NCI-H226 (cell line): ENCODE data around the gene MAN1A1.
"Not testable (repeated sequence)": the region's sequence is repeated elsewhere in the genome, so short reads cannot be mapped to it uniquely, and the experiment has no call there.

Experiments used
- DNase-seq: peaks from one replicate; pipeline ENCODE4 v3.0.0-alpha.2; 2015

The MAN1A1 gene

DNA sequence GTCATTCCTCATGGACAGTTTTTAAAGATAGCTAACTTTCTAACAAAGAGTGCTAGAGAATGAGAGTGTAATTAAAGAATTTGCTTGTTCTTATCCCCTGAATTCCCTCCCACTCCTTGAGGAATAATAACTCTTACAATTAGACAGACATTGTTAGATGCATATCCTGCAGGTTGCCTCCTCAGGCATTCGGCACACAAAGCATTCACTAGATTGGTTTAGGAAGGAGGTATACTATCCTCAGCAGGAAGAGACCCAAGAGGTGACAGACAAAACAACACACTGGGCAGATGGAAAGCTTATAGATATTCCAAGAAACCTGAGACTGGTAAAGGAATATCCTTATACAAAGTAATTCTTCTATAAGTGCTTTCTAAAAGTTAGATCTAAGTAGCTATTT lies 162.0 kb downstream of the MAN1A1 start:
- DNase-seq = no peak

- DNase-seq = no peak
These were observed 163.1 kb downstream of the MAN1A1 start for GRCh38 chr6:119186490-119186889.

- no peak for DNase-seq
These were observed 165.4 kb downstream of the MAN1A1 start for GRCh38 chr6:119184008-119184648.

GRCh38 chr6:119183457-119183856 lies 166.1 kb downstream of the MAN1A1 start:
- no peak for DNase-seq

DNA sequence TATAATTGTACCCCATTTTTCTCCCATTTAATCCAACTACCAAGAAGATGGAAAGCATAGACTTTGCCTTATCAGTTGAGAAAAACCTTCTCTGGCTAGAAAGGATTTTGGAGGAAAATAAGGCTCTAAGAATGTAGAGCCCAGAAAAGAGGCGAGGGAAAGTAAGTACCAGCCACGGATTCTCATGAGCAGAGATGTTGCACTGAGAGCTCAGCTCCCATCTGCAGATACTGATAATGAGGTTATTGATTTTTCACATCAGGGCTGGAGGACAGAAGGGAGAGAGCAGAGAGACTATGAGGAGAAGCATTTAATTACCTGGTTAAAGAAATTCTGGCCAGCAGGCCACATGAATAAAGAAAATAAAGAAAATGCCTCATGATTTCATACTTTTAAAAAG lies 166.7 kb downstream of the MAN1A1 start:
- no peak for DNase-seq

DNA sequence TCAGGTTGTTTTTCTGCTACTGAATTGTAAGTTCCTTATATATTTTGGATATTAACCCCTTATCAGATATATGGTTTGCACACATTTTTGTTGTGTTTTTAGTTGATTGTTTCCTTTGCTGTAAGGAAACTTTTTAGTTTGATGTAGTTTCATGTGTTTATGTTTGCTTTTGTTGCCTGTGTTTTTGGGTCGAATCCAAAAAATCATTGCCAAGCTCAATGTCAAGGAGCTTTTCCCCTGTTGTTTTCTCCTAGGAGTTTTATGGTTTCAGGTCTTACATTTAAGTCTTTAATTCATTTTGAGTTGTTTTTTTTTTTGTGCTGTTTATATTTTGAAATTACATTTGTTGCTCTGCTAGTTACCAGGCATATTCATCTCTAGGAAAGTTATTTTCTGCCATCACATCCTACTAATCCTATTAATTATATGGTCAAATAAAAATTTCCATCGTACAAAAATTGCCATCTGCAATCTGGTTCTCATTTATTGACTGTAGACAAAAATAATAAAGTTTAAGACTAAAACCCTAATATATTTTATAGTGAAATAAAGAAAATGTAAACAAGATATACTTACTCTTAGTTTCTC lies 167.3 kb downstream of the MAN1A1 start:
- DNase-seq = no peak

DNA sequence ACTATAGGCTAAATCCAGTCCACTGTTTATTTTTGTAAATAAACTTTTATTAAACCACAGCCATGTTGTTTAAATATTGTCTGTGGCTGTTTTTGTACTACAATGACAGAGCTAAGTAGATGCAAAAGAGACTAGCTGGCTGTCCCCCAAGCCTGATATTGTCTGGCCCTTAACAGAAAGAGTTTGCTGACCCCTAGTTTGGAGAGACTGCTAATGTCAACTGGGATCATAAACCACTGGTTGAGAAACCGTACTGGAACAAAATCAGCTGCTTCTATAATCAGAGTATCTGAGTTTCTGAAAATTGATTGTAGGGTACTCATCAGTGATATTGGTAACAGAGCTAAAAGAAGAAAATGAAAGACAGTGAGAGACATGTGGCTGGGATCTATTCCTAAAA lies 168.5 kb downstream of the MAN1A1 start:
- DNase-seq = no peak

GRCh38 chr6:119179842-119180241 lies 169.7 kb downstream of the MAN1A1 start:
- DNase-seq = no peak

- no peak for DNase-seq
These were observed 170.5 kb downstream of the MAN1A1 start for GRCh38 chr6:119179062-119179461.

GRCh38 chr6:119176445-119176844 lies 173.1 kb downstream of the MAN1A1 start:
- no peak for DNase-seq

DNA sequence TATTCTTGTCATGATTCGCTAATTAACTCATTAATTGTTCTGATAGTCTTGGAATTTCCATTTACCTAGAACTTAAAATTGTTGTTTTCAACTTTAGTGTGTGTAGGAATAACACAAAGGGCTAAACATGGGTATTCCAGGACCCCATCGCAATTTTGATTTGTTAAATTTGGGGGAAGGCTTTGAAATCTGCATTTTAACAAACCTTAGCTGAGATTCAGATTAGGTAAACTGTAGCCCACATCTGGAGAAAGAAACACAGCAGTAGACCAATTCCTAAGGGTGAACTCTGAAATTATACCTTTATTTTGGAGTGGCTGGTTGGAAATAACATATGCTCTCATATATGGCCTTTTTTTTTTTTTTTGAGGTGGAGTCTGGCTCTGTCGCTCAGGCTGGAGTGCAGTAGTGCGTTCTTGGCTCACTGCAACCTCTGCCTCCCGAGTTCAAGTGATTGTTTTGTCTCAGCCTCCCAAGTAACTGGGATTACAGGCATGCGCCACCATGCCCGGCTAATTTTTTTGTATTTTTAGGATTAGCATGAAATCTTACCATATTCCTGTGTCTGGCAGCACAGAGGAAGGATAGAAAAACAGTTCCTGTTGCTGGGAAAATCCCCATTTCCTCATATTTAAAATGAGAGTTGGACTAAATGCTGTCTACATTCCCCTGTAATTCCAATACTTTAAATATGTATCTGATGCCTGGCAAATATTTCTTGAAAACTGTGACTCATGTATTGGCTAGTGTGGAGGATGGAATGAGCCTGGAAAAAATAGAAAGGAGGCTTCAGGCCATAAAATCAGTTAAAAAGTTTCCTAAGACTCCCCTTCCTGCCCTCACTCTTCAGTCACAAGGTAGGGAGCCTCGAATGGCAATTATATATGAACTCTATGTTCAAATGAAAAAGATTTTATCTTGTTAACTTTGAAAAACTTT lies 174.4 kb downstream of the MAN1A1 start:
- peak; percentile 8 for DNase-seq

- DNase-seq = no peak
These were observed 175.5 kb downstream of the MAN1A1 start for GRCh38 chr6:119174085-119174445.

DNA sequence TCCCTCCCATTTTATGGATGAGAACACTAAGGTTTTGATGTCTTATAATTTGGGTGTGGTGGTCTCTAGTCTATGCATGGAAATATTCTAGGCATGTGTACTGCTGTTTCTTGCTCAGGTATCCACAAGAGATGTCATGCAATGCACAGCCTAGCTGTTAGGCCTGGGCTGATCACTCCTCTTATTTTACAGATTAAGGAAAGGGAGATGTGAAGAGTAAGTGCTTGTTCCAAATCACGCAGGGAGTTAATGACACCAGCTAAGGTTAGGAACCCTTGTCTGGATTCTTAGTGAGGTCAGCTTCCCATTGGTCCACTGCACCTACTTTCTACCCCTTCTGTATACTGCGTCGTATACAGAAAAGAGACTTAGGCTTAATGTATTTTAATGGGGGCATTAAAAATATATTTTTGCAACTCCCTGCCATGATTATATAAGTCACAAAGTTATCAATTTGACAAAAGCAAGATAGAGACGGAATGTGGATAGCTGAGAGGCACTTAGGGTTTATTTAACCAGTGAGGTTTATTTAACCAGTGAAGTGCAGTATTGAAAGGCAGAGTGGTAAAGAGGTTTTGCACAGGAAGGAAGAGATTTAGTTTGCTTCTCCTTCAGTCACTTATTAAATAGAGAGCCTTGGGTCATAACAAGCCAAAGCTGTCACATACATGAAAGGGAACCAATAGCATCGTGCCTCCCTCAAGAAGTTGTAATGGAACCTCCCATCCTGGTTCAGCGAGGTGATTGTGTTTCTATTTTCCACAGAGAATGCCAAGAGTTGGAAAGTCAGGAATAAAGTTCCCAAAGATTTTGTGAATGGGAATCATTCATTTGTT lies 176.1 kb downstream of the MAN1A1 start:
- DNase-seq = no peak

DNA sequence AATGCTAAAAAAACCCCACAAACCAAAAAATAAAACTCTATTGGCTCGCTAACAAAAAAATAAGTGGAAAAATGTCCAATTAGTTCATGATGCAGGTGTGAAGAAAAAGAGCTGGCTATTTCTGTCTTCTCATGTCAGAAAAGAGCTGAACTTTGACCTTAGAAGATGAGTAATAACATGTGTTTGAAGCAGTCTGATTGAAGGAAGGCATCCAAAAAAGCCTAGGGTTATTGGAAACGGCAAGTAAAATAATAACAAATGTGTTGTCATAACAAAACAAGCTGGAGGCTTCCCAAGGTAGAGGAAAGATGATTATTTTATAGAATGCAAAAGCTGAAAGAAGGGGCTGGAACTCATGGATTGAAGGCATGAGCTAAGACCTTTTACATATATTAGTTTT lies 176.7 kb downstream of the MAN1A1 start:
- no peak for DNase-seq

DNA sequence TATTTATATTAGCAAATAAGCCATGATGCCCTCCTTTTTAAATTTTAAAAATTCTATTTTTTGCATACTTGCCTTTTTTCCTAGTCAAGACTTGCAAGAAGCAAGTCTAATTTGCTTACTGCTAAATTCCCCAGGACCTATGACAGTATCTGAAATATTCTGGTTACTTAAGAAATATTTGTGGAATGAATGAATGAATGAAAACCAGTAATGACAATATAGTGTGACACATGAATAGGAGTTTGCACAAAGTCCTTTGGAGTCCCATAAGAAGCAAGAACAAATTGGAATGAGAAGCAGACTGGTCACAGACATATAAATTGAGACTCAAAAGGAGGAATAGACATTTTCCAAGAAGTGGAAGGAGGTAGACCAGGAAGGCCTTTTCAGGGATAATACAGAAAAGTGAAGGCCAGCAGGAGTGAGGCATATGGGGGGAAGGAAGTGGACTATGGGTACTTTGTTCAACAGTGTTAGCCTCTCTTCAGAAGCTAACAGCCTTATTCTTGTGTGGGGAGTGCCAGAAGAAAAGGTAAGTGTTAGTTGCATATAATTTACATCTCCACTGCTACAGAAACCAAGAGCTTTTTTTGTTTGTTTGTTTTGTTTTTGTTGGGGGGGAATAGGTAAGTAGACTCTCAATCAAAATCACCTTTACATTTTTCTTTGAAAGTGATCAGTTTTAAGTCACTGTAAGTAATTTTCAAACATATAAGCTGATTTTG lies 177.5 kb downstream of the MAN1A1 start:
- DNase-seq = no peak

DNA sequence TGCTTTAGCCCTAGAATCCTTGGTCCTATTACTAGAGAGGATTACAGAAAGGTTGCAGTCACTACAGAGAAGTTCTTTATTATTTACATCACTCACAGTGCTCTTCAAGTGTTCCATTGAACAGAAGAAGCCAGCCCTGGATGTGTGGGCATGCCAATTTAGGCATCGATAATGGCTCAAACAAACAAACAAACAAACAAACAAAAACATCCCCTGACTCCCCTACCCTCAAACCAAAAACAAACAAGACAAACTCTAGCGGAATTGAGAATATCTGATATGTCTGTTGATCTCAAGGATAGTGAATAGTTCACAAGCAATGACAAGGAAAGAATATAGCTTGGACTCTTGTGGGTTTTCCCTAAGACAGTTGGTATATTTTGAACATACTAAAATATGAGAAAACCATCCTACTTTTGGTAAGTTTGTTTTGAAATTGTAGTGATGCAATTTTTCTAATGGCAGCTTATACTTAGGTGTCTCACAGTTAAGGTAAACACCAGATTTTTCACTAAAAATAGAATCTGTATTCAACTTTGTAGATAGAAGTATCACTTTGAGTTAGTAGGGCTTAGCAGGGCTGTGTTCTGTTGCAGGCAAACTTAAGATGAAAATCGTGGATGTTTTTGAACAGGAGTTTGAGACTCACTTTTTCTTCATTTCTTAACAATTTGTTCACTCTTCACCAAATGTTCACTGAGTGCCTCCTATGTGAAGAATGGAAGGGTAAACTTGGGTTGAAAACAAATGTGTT lies 178.3 kb downstream of the MAN1A1 start:
- DNase-seq = no peak

GRCh38 chr6:119170447-119171087 lies 179.0 kb downstream of the MAN1A1 start:
- DNase-seq = peak; percentile 33

DNA sequence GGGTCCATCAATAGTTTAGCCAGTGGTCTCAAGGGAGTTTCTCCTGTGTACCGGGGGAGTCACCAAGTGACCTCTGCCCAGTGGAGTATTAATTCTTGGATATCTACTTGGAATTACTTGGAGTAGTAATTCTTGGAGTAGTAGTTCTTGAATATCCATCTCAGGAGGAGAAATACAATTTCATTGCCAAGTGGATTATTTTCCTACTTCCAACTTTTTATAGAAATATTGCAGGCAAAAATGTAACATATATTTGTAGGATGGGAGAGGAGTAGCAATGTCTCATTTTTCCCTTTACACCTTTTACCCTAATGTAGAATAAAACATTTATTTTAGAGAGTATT lies 179.5 kb downstream of the MAN1A1 start:
- no peak for DNase-seq

GRCh38 chr6:119169355-119169754 lies 180.2 kb downstream of the MAN1A1 start:
- not testable (repeated sequence) for DNase-seq

- no peak for DNase-seq
These were observed 183.4 kb downstream of the MAN1A1 start for GRCh38 chr6:119166024-119166784.
